NCI-H1417 (cell line): Measurements from ENCODE around the gene SLC35B4.
A peak's percentile ranks its signal among the peaks of the same experiment; 100 is the strongest.

ENCODE experiments used
- DNase-seq, 3 experiments: peaks; one replicate each; lab custom pipeline; 2025; lab: John Stamatoyannopoulos, UW

SLC35B4 gene

GRCh38 chr7:134316539-134317344 lies at the start of gene SLC35B4:
Gene SLC35B4, minus strand, starts transcription at chr7:134316930. Its CDS starts 179 bp downstream, at chr7:134316751.
- DNase-seq, result peak; percentile 97 to 99 (median 97)

GRCh38 chr7:134366481-134366880 lies 49.8 kb upstream of the SLC35B4 start:
- no peak for DNase-seq

- no peak for DNase-seq
Observed at GRCh38 chr7:134365341-134366054, 48.8 kb upstream of the SLC35B4 start.

GRCh38 chr7:134364619-134365037 lies 47.9 kb upstream of the SLC35B4 start:
- no peak for DNase-seq

- DNase-seq, result no peak
Observed at GRCh38 chr7:134362587-134363483, 46.1 kb upstream of the SLC35B4 start.

GRCh38 chr7:134359787-134360432 lies 43.2 kb upstream of the SLC35B4 start:
- no peak for DNase-seq

- DNase-seq, result no peak
Observed at GRCh38 chr7:134357486-134357885, 40.8 kb upstream of the SLC35B4 start.

- no peak for DNase-seq
Observed at GRCh38 chr7:134356421-134356936, 39.7 kb upstream of the SLC35B4 start.

- no peak for DNase-seq
Observed at GRCh38 chr7:134355927-134356326, 39.2 kb upstream of the SLC35B4 start.

GRCh38 chr7:134355004-134355525 lies 38.3 kb upstream of the SLC35B4 start:
- no peak for DNase-seq

GRCh38 chr7:134353411-134353810 lies 36.7 kb upstream of the SLC35B4 start:
- DNase-seq, result no peak

- DNase-seq, result no peak
Observed at GRCh38 chr7:134351424-134351823, 34.7 kb upstream of the SLC35B4 start.

- no peak for DNase-seq
Observed at GRCh38 chr7:134350709-134351108, 34.0 kb upstream of the SLC35B4 start.

- DNase-seq, result no peak
Observed at GRCh38 chr7:134347567-134347966, 30.8 kb upstream of the SLC35B4 start.

GRCh38 chr7:134343796-134344195 lies 27.1 kb upstream of the SLC35B4 start:
- DNase-seq, result no peak

- no peak for DNase-seq
Observed at GRCh38 chr7:134343136-134343535, 26.4 kb upstream of the SLC35B4 start.

- no peak for DNase-seq
Observed at GRCh38 chr7:134339475-134339874, 22.7 kb upstream of the SLC35B4 start.

GRCh38 chr7:134337980-134338379 lies 21.2 kb upstream of the SLC35B4 start:
- no peak for DNase-seq

GRCh38 chr7:134334408-134334807 lies 17.7 kb upstream of the SLC35B4 start:
- DNase-seq, result no peak

- DNase-seq, result no peak
Observed at GRCh38 chr7:134333943-134334342, 17.2 kb upstream of the SLC35B4 start.

GRCh38 chr7:134332892-134333291 lies 16.2 kb upstream of the SLC35B4 start:
- no peak for DNase-seq
